HG03025 (cell line): ENCODE measurements around the gene HOXC6.

Experiments used
- ATAC-seq: cut with Tn5 transposase; IDR thresholded peaks from one replicate; pipeline ENCODE4 v1.9.1; 2021; ENCODE audit warnings: mild to moderate bottlenecking, moderate library complexity; ENCODE audit not compliant: unreplicated experiment, low FRiP score

HOXC6 gene

GRCh38 chr12:54001283-54002187 lies 26.7 kb upstream of the HOXC6 start:
- no peak for ATAC-seq

DNA sequence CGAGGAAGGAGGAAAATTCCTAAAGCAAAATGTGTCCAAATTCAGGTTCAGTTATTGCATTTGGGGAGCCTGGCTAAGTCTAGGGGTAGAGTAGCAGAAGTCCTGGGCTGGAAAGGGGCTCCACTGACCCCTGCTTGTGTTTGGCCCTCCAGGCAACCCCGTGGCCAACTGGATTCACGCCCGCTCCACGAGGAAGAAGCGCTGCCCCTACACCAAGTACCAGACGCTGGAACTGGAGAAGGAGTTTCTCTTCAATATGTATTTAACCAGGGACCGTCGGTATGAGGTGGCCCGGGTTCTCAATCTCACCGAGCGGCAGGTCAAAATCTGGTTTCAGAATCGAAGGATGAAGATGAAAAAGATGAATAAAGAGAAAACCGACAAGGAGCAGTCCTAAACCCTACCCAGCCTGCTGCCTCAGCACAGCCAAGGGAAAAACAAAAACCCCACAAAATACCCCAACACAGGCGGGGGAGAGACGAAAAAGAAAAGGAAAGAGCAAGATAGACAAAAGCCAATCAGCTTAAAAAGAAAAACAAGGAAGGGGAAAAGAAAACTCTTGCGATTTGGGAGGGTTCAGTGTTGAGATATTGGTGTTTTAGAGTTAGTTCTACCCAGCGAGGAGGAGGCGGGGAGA lies 25.8 kb upstream of the HOXC6 start:
- no peak for ATAC-seq

- no peak for ATAC-seq
Observed at GRCh38 chr12:54002915-54003389, 25.3 kb upstream of the HOXC6 start.

- ATAC-seq = no peak
Observed at GRCh38 chr12:54003625-54004024, 24.6 kb upstream of the HOXC6 start.

GRCh38 chr12:54004063-54004840 lies 24.0 kb upstream of the HOXC6 start:
- ATAC-seq = no peak

DNA sequence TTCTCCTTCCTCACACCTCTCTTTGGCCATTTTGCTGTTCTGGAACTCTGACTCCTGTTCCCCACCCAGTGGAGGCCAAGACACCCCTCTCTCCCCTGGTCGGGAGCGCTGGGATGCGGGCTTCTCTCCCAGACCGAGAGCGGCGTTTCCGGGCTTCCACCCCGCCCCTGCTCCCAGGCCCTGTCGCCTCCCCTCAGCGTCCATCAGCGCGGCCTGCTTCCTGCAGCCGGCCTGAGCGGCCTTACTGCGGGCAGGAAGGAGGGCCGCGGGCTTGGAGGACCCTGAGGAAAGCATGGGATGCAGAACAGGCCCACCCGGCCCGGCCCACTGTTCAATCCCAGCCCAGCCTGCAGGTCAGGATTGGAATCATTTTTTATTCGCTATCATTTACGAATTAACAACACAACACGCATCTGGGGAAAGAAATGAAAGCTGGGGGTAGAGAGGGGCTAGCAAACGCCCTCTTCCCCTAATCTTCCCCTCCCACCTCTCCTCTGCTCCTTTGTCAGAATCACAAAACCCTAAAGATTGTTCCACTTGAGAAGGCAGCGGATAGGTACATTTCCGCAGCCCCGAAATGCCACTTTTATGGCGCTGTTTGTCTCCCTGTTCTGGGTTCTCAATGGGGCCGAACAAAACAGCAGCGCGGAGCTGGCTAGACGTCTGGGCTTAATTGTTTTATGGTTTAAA lies 23.3 kb upstream of the HOXC6 start:
- no peak for ATAC-seq

GRCh38 chr12:54005531-54005852 lies 22.7 kb upstream of the HOXC6 start:
- no peak for ATAC-seq

GRCh38 chr12:54005853-54006558 lies 22.2 kb upstream of the HOXC6 start:
- peak; percentile 75 for ATAC-seq

DNA sequence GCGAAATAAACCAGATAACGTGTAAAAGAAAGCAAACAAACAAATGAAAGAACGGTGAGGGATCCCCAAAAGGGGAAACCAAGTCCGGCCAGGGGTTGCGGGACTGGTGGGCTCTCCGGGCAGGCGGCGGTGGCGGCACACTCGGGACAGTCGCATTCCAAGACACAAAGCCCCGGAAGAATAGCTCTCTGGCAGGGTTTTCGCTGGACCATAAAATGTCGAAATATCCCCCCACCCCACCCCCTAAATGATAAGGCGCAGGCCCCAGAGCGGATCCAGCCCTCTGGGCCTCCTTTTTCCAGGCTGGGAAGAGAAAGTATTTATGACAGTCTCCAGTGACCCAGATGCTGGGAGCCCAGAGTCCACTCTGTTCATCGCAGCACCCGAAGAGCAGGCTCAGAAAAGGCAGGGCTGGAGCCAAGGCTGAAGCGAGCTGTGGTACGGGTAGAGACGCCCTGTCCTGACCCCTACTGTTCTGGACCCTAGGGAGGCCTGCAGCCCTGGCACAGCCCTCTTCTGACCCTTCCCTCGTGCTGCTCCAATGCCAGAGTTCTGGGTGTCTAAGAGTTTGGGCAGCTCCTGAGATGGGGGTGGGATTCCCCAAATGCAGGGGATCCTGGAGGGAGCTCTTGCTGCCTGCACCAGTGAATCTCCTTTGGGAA lies 21.6 kb upstream of the HOXC6 start:
- ATAC-seq = no peak

- no peak for ATAC-seq
Observed at GRCh38 chr12:54007538-54008259, 20.5 kb upstream of the HOXC6 start.

DNA sequence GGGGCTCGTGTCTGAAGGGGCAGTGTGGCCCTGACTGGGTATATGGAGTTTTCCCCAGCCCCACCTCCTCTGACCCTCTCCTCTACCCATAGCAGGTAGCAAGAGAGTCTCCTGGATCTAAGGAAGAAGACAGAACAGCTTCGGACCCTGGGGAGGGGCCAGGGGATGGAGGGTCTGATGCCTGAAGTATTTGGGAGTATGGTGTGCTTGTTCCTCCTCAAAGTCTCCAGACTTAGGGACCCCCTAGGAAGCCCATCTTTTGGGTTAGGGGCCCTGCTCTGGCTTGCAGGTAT lies 20.0 kb upstream of the HOXC6 start:
- ATAC-seq = no peak

GRCh38 chr12:54009171-54010052 lies 18.8 kb upstream of the HOXC6 start:
- no peak for ATAC-seq

DNA sequence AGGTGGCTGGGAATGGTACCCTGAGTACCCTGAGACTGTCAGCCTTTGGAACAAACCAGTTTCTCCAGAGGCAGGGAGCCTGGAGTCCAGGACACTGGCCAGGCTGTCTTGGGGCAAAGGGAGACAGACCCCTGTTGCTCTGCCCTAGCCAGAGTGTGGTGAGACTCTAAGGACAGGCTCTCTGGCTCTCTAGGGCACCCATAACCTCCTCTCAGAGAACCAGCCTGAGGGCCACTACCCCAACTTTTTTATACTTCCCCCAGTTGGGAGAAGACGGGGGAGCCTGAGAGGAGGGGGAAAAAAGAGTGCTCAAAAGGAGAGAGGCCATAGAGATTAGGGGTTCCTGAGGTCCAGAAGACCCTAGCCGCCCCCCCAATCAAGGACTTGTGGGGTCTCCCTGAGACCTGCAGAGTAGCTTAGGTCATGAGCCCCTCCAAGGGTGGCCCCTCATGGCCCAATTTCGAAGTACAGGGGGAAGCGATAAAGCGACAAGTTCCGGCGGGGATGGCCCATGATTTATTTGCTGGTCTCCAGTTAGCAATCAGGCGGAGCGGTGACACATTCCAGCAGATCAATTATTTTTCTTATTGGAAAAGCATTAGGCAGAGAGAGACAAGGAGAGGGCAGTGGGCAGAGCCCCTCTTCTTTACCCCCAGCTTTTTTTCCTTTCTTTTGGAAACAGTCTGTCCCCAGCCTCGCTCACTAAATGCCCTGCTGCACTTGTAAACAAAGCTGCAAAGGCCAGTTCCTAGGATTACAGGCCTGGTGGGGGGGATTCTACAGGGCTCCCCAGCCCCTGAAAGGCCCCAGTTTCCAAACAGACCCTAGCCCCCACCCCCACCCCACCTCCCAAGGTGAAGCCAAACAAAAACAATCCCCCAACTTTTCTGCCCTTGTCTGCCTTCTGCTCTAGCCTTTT lies 17.9 kb upstream of the HOXC6 start:
- ATAC-seq = no peak

DNA sequence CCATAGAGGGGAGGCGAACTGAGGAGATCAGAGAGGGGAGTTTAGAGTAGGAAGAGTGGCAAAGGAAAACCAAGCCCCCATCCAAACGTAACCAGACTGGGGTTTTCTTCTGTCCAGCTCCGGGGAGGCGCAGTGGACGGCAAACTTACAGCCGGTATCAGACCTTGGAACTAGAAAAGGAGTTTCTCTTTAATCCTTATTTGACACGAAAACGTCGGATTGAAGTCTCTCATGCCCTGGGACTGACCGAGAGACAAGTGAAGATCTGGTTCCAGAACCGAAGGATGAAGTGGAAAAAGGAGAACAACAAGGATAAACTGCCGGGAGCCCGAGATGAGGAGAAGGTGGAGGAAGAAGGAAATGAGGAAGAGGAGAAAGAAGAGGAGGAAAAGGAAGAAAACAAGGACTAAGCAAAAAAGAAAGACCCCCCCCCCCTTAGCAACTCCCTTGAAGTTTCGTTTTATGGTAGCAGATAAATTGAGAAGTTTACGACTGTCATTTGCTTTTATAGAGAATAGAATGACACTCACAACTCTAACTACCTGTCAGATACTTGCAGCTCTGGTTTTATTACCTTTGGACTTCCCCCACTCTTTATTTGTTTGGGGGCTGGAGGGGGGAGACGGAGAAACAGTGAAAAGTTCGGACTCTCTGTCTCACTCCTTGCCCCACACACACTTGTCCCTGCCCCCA lies 17.1 kb upstream of the HOXC6 start:
- no peak for ATAC-seq

- no peak for ATAC-seq
Observed at GRCh38 chr12:54011665-54012532, 16.3 kb upstream of the HOXC6 start.
